K562 (cell line): Measurements from ENCODE around the gene NBEA. TPM values are rescaled to one million over a fixed set of nuclear protein-coding genes. Genes with fewer than 3 reads are reported as not detected.
"Not testable (repeated sequence)": the region's sequence is repeated elsewhere in the genome, so short reads cannot be mapped to it uniquely, and the experiment has no call there.

Experiments
- ATAC-seq: fragments of 200-7000 bp; cut with Tn5 transposase; 3 replicates; pipeline ENCODE4 v1.9.1; 2020; ENCODE audit warnings: moderate library complexity
- BruUV-seq: library from RNA; stranded (reverse); fragments of 400-500 nt; replicated peaks from 2 replicates; lab custom pipeline; 2021; lab: Mats Ljungman, UMichigan
- CTCF ChIA-PET: fragments of 300-600 bp; formaldehyde crosslinking; extraction: SDS; loops from one replicate; lab custom pipeline; 2021; ENCODE audit warnings: low intra/inter-chr PET ratio; lab: Yijun Ruan, JAX
- POLR2A ChIA-PET: fragments of 300-600, 350-650 bp; sonication (Branson Sonifier 250); formaldehyde crosslinking; extraction: SDS; loops from one replicate; lab custom pipeline; 2021; ENCODE audit warnings: antibody characterized with exemption, inconsistent platforms; lab: Yijun Ruan, JAX
- DNase-seq, 4 experiments: peaks; one replicate each; pipeline versions ENCODE4 v3.0.0 to v3.0.0-alpha.2; 2011 to 2018; ENCODE audit warnings: low spot score in 3 of 4, mixed read lengths in 3 of 4; ENCODE audit errors: extremely low read depth in 1 of 4
- FAIRE-seq: peaks from 2 replicates; lab custom pipeline; 2011; peaks lifted over from hg19 to GRCh38; lab: Jason Lieb, UNC
- H2AFZ ChIP-seq: 2 replicates; pipeline ENCODE4 v1.6.0; 2011; ENCODE audit warnings: low read depth, low read length, control low read depth, inconsistent platforms
- H3K27ac ChIP-seq: fragments of 200-600 bp; 3 replicates; pipeline ENCODE4 v1.8.0; 2011; ENCODE audit warnings: low read depth, mild to moderate bottlenecking, control low read depth, inconsistent platforms, low read length, moderate library complexity, mixed read lengths; ENCODE audit errors: extremely low read depth
- H3K27me3 ChIP-seq, 2 experiments: fragments of 300-600 bp in 1 of 2; 2 replicates in 1 of 2; 3 replicates in 1 of 2; pipeline versions ENCODE4 v1.6.0 to v1.8.0; 2011; ENCODE audit warnings: inconsistent platforms in 2 of 2, low read length in 2 of 2, mild to moderate bottlenecking in 1 of 2, mixed read lengths in 1 of 2, moderate library complexity in 1 of 2; ENCODE audit not compliant: control insufficient read depth in 2 of 2, insufficient read depth in 2 of 2
- H3K36me3 ChIP-seq: fragments of 300-600 bp; 3 replicates; pipeline ENCODE4 v1.8.0; 2011; ENCODE audit warnings: mild to moderate bottlenecking, low read length, inconsistent platforms; ENCODE audit not compliant: control insufficient read depth, insufficient read depth
- H3K4me1 ChIP-seq, 2 experiments: fragments of 200-600 bp in 1 of 2; replicated peaks in 1 of 2; 2 replicates in 1 of 2; 3 replicates in 1 of 2; pipeline versions ENCODE4 v1.5.1 to v1.8.0; 2011; ENCODE audit warnings: inconsistent platforms in 2 of 2, low read length in 2 of 2, mild to moderate bottlenecking in 1 of 2, mixed read lengths in 1 of 2, moderate library complexity in 1 of 2; ENCODE audit not compliant: control insufficient read depth in 2 of 2, insufficient read depth in 2 of 2
- H3K4me2 ChIP-seq: 2 replicates; pipeline ENCODE4 v1.6.1; 2011; ENCODE audit warnings: low read length, control low read depth, inconsistent platforms, mixed read lengths; ENCODE audit not compliant: insufficient read depth
- H3K4me3 ChIP-seq: fragments of 200-600 bp; sonication (generic), shearing (Covaris generic); 2 replicates; pipeline ENCODE4 v1.5.1; 2016; ENCODE audit warnings: control low read depth, inconsistent platforms
- H3K79me2 ChIP-seq: fragments of 200-600 bp; 3 replicates; pipeline ENCODE4 v1.8.0; 2011; ENCODE audit warnings: low read length, inconsistent platforms; ENCODE audit not compliant: control insufficient read depth, insufficient read depth
- H3K9ac ChIP-seq, 2 experiments: 2 replicates each; pipeline versions ENCODE4 v1.6.0 to v1.6.1; 2011; ENCODE audit warnings: low read depth in 2 of 2, low read length in 2 of 2, control low read depth in 1 of 2, inconsistent platforms in 1 of 2, mild to moderate bottlenecking in 1 of 2, mixed read lengths in 1 of 2; ENCODE audit not compliant: insufficient read depth in 1 of 2
- H3K9me1 ChIP-seq: one replicate; pipeline ENCODE4 v1.6.0; 2011; ENCODE audit warnings: inconsistent platforms, mild to moderate bottlenecking, low read length, moderate library complexity; ENCODE audit not compliant: control insufficient read depth, insufficient read depth
- H3K9me3 ChIP-seq: replicated peaks from 2 replicates; pipeline ENCODE4 v1.5.1; 2011; ENCODE audit warnings: low read depth, low read length, inconsistent platforms; ENCODE audit not compliant: control insufficient read depth, insufficient read depth
- H4K20me1 ChIP-seq: replicated peaks from 2 replicates; pipeline ENCODE4 v1.6.1; 2011; ENCODE audit warnings: low read length, inconsistent platforms, mixed read lengths; ENCODE audit not compliant: control insufficient read depth, insufficient read depth
- BRCA1 ChIP-seq, 2 experiments: fragments of 450-650 bp in 1 of 2; sonication (generic) in 1 of 2; formaldehyde crosslinking in 1 of 2; IDR thresholded peaks; 2 replicates each; pipeline versions ENCODE4 v1.5.0 to v1.6.1; 2017 to 2020; ENCODE audit warnings: mild to moderate bottlenecking in 1 of 2, missing genetic modification reagents in 1 of 2
- DIDO1 ChIP-seq: fragments of 450-650 bp; IDR thresholded peaks from 2 replicates; pipeline ENCODE4 v1.6.1; 2016; ENCODE audit warnings: low read depth, missing biosample characterization, missing genetic modification characterization
- ESRRB ChIP-seq: fragments of 250-450 bp; sonication (Bioruptor Pico); IDR thresholded peaks from 2 replicates; pipeline ENCODE4 v1.5.0; 2020; ENCODE audit warnings: mild to moderate bottlenecking, moderate library complexity, borderline replicate concordance
- FOXJ2 ChIP-seq: fragments of 200-800 bp; sonication (Bioruptor generic); IDR thresholded peaks from 2 replicates; pipeline ENCODE4 v1.6.1; 2016; ENCODE audit warnings: missing genetic modification characterization, missing compliant biosample characterization
- HLTF ChIP-seq: fragments of 450-650 bp; IDR thresholded peaks from 2 replicates; pipeline ENCODE4 v1.6.1; 2016
- MCM3 ChIP-seq: fragments of 450-650 bp; IDR thresholded peaks from 2 replicates; pipeline ENCODE4 v1.6.1; 2016
- MECOM ChIP-seq: fragments of 250-450 bp; sonication (Bioruptor Pico); IDR thresholded peaks from 2 replicates; pipeline ENCODE4 v1.8.0; 2022; ENCODE audit warnings: inconsistent platforms
- PHB2 ChIP-seq: fragments of 450-650 bp; IDR thresholded peaks from 2 replicates; pipeline ENCODE4 v1.6.1; 2017; ENCODE audit warnings: low read depth
- SUPT5H ChIP-seq: fragments of 450-650 bp; IDR thresholded peaks from 2 replicates; pipeline ENCODE4 v1.6.1; 2016
- ZNF124 ChIP-seq: sonication (generic); formaldehyde crosslinking; IDR thresholded peaks from 2 replicates; pipeline ENCODE4 v1.8.1; 2022; ENCODE audit warnings: missing genetic modification reagents
- ZNF212 ChIP-seq: fragments of 450-650 bp; formaldehyde crosslinking; IDR thresholded peaks from 2 replicates; pipeline ENCODE4 v1.4.0; 2020; ENCODE audit warnings: mild to moderate bottlenecking
- ZNF274 ChIP-seq: IDR thresholded peaks from 2 replicates; pipeline ENCODE4 v1.6.1; 2011; ENCODE audit warnings: low read depth, mild to moderate bottlenecking, low read length, moderate library complexity, borderline replicate concordance
- ZNF347 ChIP-seq: fragments of 450-650 bp; formaldehyde crosslinking; IDR thresholded peaks from 2 replicates; pipeline ENCODE4 v1.4.0; 2020; ENCODE audit warnings: low read depth, mild to moderate bottlenecking, moderate library complexity
- ZNF398 ChIP-seq: fragments of 250-450 bp; sonication (Bioruptor Pico); IDR thresholded peaks from 2 replicates; pipeline ENCODE4 v1.8.0; 2021; ENCODE audit warnings: moderate library complexity, mild to moderate bottlenecking, inconsistent platforms
- whole genome bisulfite sequencing: fragments of 100-300 bp; shearing (Covaris generic); methylation state at CpG from one replicate; pipeline ENCODE4 v1.1.6; 2016; ENCODE audit warnings: low coverage, mixed read lengths; ENCODE audit not compliant: insufficient coverage; ENCODE audit errors: missing lambda C conversion rate; 5-methylcytosine and 5-hydroxymethylcytosine counted together
- in situ Hi-C: fragments of 300-500 bp; cut with MboI; formaldehyde crosslinking; loops from 4 replicates; pipeline ENCODE4 v1.15.0; 2018; ENCODE audit warnings: inconsistent platforms, mixed read lengths
- intact Hi-C: fragments of 100-400 bp; cut with micrococcal nuclease; formaldehyde crosslinking; loops from 2 replicates; pipeline ENCODE4 v1.14.2; 2022
- polyA plus RNA-seq, 8 experiments: library from polyadenylated mRNA; depleted of rRNA in 4 of 8; stranded (reverse) in 5 of 8; unstranded in 3 of 8; fragments of >200 nt; fragmentation: Nextera tagmentation in 2 of 8; fragmentation: Illumina TruSeq in 1 of 8; extraction: Ambion mirVana in 2 of 8; extraction: Trizol in 1 of 8; gene quantifications; 2 replicates each; pipeline versions ENCODE4 v1.2.1 to v1.2.3, GENCODE V29; 2011 to 2014; ENCODE audit warnings: inconsistent platforms in 1 of 8, missing spikeins in 1 of 8
- total RNA-seq, 7 experiments: library from RNA; depleted of rRNA in 6 of 7; stranded (reverse); fragments of >200 nt in 6 of 7; fragmentation: Illumina TruSeq in 2 of 7; extraction: Trizol in 2 of 7; gene quantifications; 2 replicates each; pipeline versions ENCODE4 v1.2.1 to v1.2.3, GENCODE V29; 2011 to 2021; ENCODE audit warnings: low replicate concordance in 1 of 7
- TF ChIP-seq, protein P1 (sequence below): fragments of 250-450 bp; sonication (Bioruptor Pico); IDR thresholded peaks from 2 replicates; pipeline ENCODE4 v1.8.0; 2022; ENCODE audit warnings: moderate library complexity, mild to moderate bottlenecking, inconsistent platforms
- TF ChIP-seq, protein P2 (sequence below): fragments of 450-650 bp; IDR thresholded peaks from 2 replicates; pipeline ENCODE4 v1.6.1; 2016; ENCODE audit warnings: mild to moderate bottlenecking

The NBEA gene
- total and polyA plus RNA-seq, 9 of the 15 experiments (the other 6 are each of a cell fraction or from before 2014, with no cell fraction given): 0.03 to 0.94 (median 0.05) TPM; not detected in 2

DNA sequence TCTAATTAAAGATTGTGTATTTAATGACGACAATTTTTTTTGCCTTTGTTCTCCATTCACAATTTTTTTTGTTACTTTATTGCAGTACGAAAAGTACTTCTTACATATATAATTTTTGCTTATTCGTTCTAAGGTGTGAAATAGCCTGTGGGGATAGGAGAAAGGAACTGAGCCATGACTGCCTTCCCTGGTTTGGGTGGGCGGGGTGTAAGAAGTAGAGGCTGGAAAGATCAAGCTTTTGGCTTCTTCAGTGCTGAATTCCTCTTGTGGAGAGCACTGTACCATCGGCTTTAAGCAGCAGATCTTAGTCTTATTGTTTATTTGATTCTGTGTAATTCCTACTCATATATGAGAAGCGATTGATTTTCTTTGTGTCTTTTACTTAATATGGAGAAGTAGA is 115.8 kb downstream of the NBEA start:
- FAIRE-seq (no peak), ATAC-seq (no peak), DNase-seq (no peak)
- H3K27me3 ChIP-seq: no peaks in the 10 kb centered on the region
- H4K20me1 ChIP-seq: no peaks in the 10 kb centered on the region
- ChIA-PET CTCF (no interaction called here), POLR2A (no interaction called here)
- no peak overlapping the region for H3K9ac ChIP-seq
- in situ Hi-C loops: no loop called here
- no peaks in the 10 kb centered on the region for H3K9me1 ChIP-seq
- no peaks in the 10 kb centered on the region for H3K9me3 ChIP-seq
- no peaks in the 10 kb centered on the region for H3K4me1 ChIP-seq
- WGBS: 0% methylated on average over 6 of the region's 6 CpGs
- no peak overlapping the region for H3K4me3 ChIP-seq
- no peak overlapping the region for H3K4me2 ChIP-seq
- no peaks in the 10 kb centered on the region for H3K36me3 ChIP-seq
- BruUV-seq: no TSS peak
- no peak overlapping the region for H3K27ac ChIP-seq
- TF ChIP-seq ZNF124: no peak
- no peak for TF ChIP-seq HLTF
- TF ChIP-seq ZNF398: no peak
- no peak for TF ChIP-seq FOXJ2
- TF ChIP-seq DIDO1: no peak
- TF ChIP-seq ZNF212 (CRISPR knock-in tag): no peak
- TF ChIP-seq MECOM (CRISPR knock-in tag): no peak
- TF ChIP-seq MCM3: no peak
- no peak for TF ChIP-seq ZNF347
- TF ChIP-seq BRCA1 (IDR thresholded peaks at IDR 0.05): no peak
- no peak for TF ChIP-seq BRCA1 (CRISPR knock-in tag; IDR thresholded peaks at IDR 0.05)
- TF ChIP-seq, protein P1, sequence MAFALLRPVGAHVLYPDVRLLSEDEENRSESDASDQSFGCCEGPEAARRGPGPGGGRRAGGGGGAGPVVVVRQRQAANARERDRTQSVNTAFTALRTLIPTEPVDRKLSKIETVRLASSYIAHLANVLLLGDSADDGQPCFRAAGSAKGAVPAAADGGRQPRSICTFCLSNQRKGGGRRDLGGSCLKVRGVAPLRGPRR: no peak
- TF ChIP-seq, protein P2, sequence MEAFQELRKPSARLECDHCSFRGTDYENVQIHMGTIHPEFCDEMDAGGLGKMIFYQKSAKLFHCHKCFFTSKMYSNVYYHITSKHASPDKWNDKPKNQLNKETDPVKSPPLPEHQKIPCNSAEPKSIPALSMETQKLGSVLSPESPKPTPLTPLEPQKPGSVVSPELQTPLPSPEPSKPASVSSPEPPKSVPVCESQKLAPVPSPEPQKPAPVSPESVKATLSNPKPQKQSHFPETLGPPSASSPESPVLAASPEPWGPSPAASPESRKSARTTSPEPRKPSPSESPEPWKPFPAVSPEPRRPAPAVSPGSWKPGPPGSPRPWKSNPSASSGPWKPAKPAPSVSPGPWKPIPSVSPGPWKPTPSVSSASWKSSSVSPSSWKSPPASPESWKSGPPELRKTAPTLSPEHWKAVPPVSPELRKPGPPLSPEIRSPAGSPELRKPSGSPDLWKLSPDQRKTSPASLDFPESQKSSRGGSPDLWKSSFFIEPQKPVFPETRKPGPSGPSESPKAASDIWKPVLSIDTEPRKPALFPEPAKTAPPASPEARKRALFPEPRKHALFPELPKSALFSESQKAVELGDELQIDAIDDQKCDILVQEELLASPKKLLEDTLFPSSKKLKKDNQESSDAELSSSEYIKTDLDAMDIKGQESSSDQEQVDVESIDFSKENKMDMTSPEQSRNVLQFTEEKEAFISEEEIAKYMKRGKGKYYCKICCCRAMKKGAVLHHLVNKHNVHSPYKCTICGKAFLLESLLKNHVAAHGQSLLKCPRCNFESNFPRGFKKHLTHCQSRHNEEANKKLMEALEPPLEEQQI: no peak
- TF ChIP-seq SUPT5H: no peak
- TF ChIP-seq ZNF274: no peak
- no peak for TF ChIP-seq ESRRB (CRISPR knock-in tag)
- no peak for TF ChIP-seq PHB2
- TF ChIP-seq, all 486 proteins: peak for 0
- H2AFZ ChIP-seq: no peak overlapping the region
- intact Hi-C loops: no loop called here
- H3K79me2 ChIP-seq: no peaks in the 10 kb centered on the region

GRCh38 chr13:35058585-35058984 is 116.5 kb downstream of the NBEA start:
- H3K4me2 ChIP-seq, H3K79me2 ChIP-seq, H3K4me1 ChIP-seq, H3K9me3 ChIP-seq, H3K27me3 ChIP-seq, in situ Hi-C loops, intact Hi-C loops, BruUV-seq, H3K36me3 ChIP-seq, H4K20me1 ChIP-seq, H3K9me1 ChIP-seq, FAIRE-seq, H3K4me3 ChIP-seq, H3K9ac ChIP-seq, POLR2A ChIA-PET, H3K27ac ChIP-seq, H2AFZ ChIP-seq, ATAC-seq, CTCF ChIA-PET, DNase-seq: not testable (repeated sequence)
- 3% methylated on average over 3 of the region's 3 CpGs for WGBS
